ENCODE measurements around the gene STIM1. TPM values are rescaled to one million over a fixed set of nuclear protein-coding genes. Genes with fewer than 3 reads are reported as not detected.

Gene STIM1
- total RNA-seq, 2 experiments from 2014 or later = 98.8 to 101 TPM

- POLR2A ChIA-PET = interaction anchor here (0.9 kb wide), 1 partner anchor 19 kb away, joined by 3 read pairs; no protein-coding TSS in a partner anchor
- DNase-seq = no peak
- no peak for ATAC-seq (ENCODE audit: low read depth)
- peak overlapping the region; percentile 88 for H3K27ac Mint-ChIP-seq
- H3K4me3 Mint-ChIP-seq = peak overlapping the region; percentile 98
- peaks cover 80% of the 10 kb centered on the region for H3K4me1 Mint-ChIP-seq
- H3K9me3 Mint-ChIP-seq = no peaks in the 10 kb centered on the region
- no peaks in the 10 kb centered on the region for H3K27me3 Mint-ChIP-seq
- H3K36me3 Mint-ChIP-seq = peaks cover 54% of the 10 kb centered on the region
Observed at GRCh38 chr11:3834349-3834663, 21.2 kb upstream of the STIM1 start.

- DNase-seq (no peak), ATAC-seq (ENCODE audit: low read depth) (no peak)
- peak overlapping the region; percentile 88 for H3K27ac Mint-ChIP-seq
- no peaks in the 10 kb centered on the region for H3K9me3 Mint-ChIP-seq
- peaks cover 86% of the 10 kb centered on the region for H3K4me1 Mint-ChIP-seq
- H3K4me3 Mint-ChIP-seq = peak overlapping the region; percentile 98
- H3K27me3 Mint-ChIP-seq = no peaks in the 10 kb centered on the region
- peaks cover 60% of the 10 kb centered on the region for H3K36me3 Mint-ChIP-seq
- POLR2A ChIA-PET = interaction anchor here (1.0 to 8.1 kb wide), 3 partner anchors 10 to 37 kb away, joined by 3 to 254 read pairs (median 13); partner anchors contain the start of gene STIM1
Observed at GRCh38 chr11:3834664-3835461, 20.6 kb upstream of the STIM1 start.

- Mint-ChIP-seq H3K36me3 (peaks cover 61% of the 10 kb centered on the region), H3K4me1 (peaks cover 80% of the 10 kb centered on the region), H3K27me3 (no peaks in the 10 kb centered on the region), H3K9me3 (no peaks in the 10 kb centered on the region), H3K4me3 (peak overlapping the region; percentile 98), H3K27ac (peak overlapping the region; percentile 88)
- POLR2A ChIA-PET = interaction anchor here (0.9 to 8.1 kb wide), 6 partner anchors 9 to 38 kb away, joined by 3 to 254 read pairs (median 6); partner anchors contain the start of gene STIM1
- ATAC-seq (ENCODE audit: low read depth) = no peak
- no peak for DNase-seq
Observed at GRCh38 chr11:3835751-3836150, 19.7 kb upstream of the STIM1 start.

GRCh38 chr11:3836903-3837302 lies 18.6 kb upstream of the STIM1 start:
- peaks cover 71% of the 10 kb centered on the region for H3K4me1 Mint-ChIP-seq
- DNase-seq = peak; percentile 66
- peak overlapping the region; percentile 98 for H3K4me3 Mint-ChIP-seq
- peak; percentile 13 for ATAC-seq (ENCODE audit: low read depth)
- peaks cover 50% of the 10 kb centered on the region for H3K36me3 Mint-ChIP-seq
- POLR2A ChIA-PET = interaction anchor here (0.6 to 8.1 kb wide), 12 partner anchors 8 to 259 kb away, joined by 3 to 254 read pairs (median 4); partner anchors contain the start of gene STIM1
- H3K27ac Mint-ChIP-seq = peak overlapping the region; percentile 88
- H3K27me3 Mint-ChIP-seq = no peaks in the 10 kb centered on the region
- no peaks in the 10 kb centered on the region for H3K9me3 Mint-ChIP-seq

- Mint-ChIP-seq H3K27me3 (no peaks in the 10 kb centered on the region), H3K36me3 (peaks cover 50% of the 10 kb centered on the region), H3K4me1 (peaks cover 69% of the 10 kb centered on the region), H3K27ac (peak overlapping the region; percentile 96), H3K4me3 (peak overlapping the region; percentile 98), H3K9me3 (no peaks in the 10 kb centered on the region)
- POLR2A ChIA-PET = interaction anchor here (1.1 to 8.1 kb wide), 4 partner anchors 14 to 109 kb away, joined by 3 to 254 read pairs (median 6); partner anchors contain the start of gene STIM1
- DNase-seq (no peak), ATAC-seq (ENCODE audit: low read depth) (no peak)
Observed at GRCh38 chr11:3837793-3838192, 17.7 kb upstream of the STIM1 start.

GRCh38 chr11:3838504-3838903 lies 17.0 kb upstream of the STIM1 start:
- ATAC-seq (ENCODE audit: low read depth) (no peak), DNase-seq (no peak)
- peaks cover 62% of the 10 kb centered on the region for H3K4me1 Mint-ChIP-seq
- peak overlapping the region; percentile 96 for H3K27ac Mint-ChIP-seq
- H3K36me3 Mint-ChIP-seq = peaks cover 46% of the 10 kb centered on the region
- no peaks in the 10 kb centered on the region for H3K27me3 Mint-ChIP-seq
- no peaks in the 10 kb centered on the region for H3K9me3 Mint-ChIP-seq
- POLR2A ChIA-PET = interaction anchor here (2.0 to 8.1 kb wide), 2 partner anchors 14 to 33 kb away, joined by 5 to 254 read pairs; partner anchors contain the start of gene STIM1
- peak overlapping the region; percentile 98 for H3K4me3 Mint-ChIP-seq

- peak; percentile 63 for DNase-seq
- ATAC-seq (ENCODE audit: low read depth) = no peak
- Mint-ChIP-seq H3K9me3 (no peaks in the 10 kb centered on the region), H3K36me3 (peaks cover 29% of the 10 kb centered on the region), H3K4me3 (peak overlapping the region; percentile 98), H3K4me1 (peaks cover 52% of the 10 kb centered on the region), H3K27me3 (no peaks in the 10 kb centered on the region), H3K27ac (peak overlapping the region; percentile 96)
- POLR2A ChIA-PET = interaction anchor here (0.6 to 8.1 kb wide), 24 partner anchors 8 to 256 kb away, joined by 3 to 254 read pairs (median 5); partner anchors contain the start of genes NUP98, PGAP2 and STIM1
Observed at GRCh38 chr11:3840004-3840869, 15.2 kb upstream of the STIM1 start.

GRCh38 chr11:3840870-3841425 lies 14.5 kb upstream of the STIM1 start, which contains the start of gene RHOG:
Gene RHOG (minus strand): TSS chr11:3840959. CDS start chr11:3828138, 12,821 bp downstream.
- Mint-ChIP-seq H3K27me3 (no peaks in the 10 kb centered on the region), H3K4me3 (peak within 1 kb of the TSS; percentile 98), H3K36me3 (peaks cover 23% of the 10 kb centered on the region), H3K4me1 (peaks cover 45% of the 10 kb centered on the region), H3K9me3 (no peaks in the 10 kb centered on the region), H3K27ac (peak within 1 kb of the TSS; percentile 98)
- ATAC-seq (ENCODE audit: low read depth) = no peak
- peak; percentile 81 for DNase-seq
- POLR2A ChIA-PET = interaction anchor here (0.6 to 8.1 kb wide), 28 partner anchors 9 to 255 kb away, joined by 3 to 254 read pairs (median 4); partner anchors contain the start of genes NUP98, PGAP2 and STIM1

- Mint-ChIP-seq H3K9me3 (no peaks in the 10 kb centered on the region), H3K36me3 (peaks cover 23% of the 10 kb centered on the region), H3K4me3 (peak overlapping the region; percentile 90), H3K27me3 (no peaks in the 10 kb centered on the region), H3K27ac (peak overlapping the region; percentile 98), H3K4me1 (peaks cover 40% of the 10 kb centered on the region)
- POLR2A ChIA-PET = interaction anchor here (0.6 to 8.1 kb wide), 26 partner anchors 10 to 254 kb away, joined by 3 to 254 read pairs (median 4); partner anchors contain the start of genes NUP98 and STIM1
- peak; percentile 90 for DNase-seq
- ATAC-seq (ENCODE audit: low read depth) = peak; percentile 79
Observed at GRCh38 chr11:3841426-3842350, 13.8 kb upstream of the STIM1 start.

- no peak overlapping the region for H3K4me3 Mint-ChIP-seq
Observed at GRCh38 chr11:3843326-3843725, 12.1 kb upstream of the STIM1 start.

GRCh38 chr11:3845246-3845645 lies 10.2 kb upstream of the STIM1 start:
- ATAC-seq (ENCODE audit: low read depth) = no peak
- no peak for DNase-seq
- Mint-ChIP-seq H3K9me3 (no peaks in the 10 kb centered on the region), H3K27ac (no peak overlapping the region), H3K36me3 (no peaks in the 10 kb centered on the region), H3K27me3 (no peaks in the 10 kb centered on the region), H3K4me3 (no peak overlapping the region), H3K4me1 (peaks cover 18% of the 10 kb centered on the region)
- POLR2A ChIA-PET = interaction anchor here (1.0 kb wide), 1 partner anchor 9 kb away, joined by 5 read pairs; no protein-coding TSS in a partner anchor

More at GRCh38 chr11:3843326-3843725, 12.1 kb upstream of the STIM1 start:
- H3K4me1 Mint-ChIP-seq = peaks cover 26% of the 10 kb centered on the region
- POLR2A ChIA-PET = no interaction called here
- DNase-seq (no peak), ATAC-seq (ENCODE audit: low read depth) (no peak)
- H3K9me3 Mint-ChIP-seq = no peaks in the 10 kb centered on the region
- H3K36me3 Mint-ChIP-seq = peaks cover 16% of the 10 kb centered on the region
- H3K27me3 Mint-ChIP-seq = no peaks in the 10 kb centered on the region
- peak overlapping the region; percentile 34 for H3K27ac Mint-ChIP-seq

GRCh38 chr11:3845670-3846069 lies 9.8 kb upstream of the STIM1 start:
- no peaks in the 10 kb centered on the region for H3K9me3 Mint-ChIP-seq
- no peak for ATAC-seq (ENCODE audit: low read depth)
- DNase-seq = no peak
- H3K4me3 Mint-ChIP-seq = no peak overlapping the region
- H3K4me1 Mint-ChIP-seq = peaks cover 18% of the 10 kb centered on the region
- no peak overlapping the region for H3K27ac Mint-ChIP-seq
- H3K27me3 Mint-ChIP-seq = no peaks in the 10 kb centered on the region
- H3K36me3 Mint-ChIP-seq = no peaks in the 10 kb centered on the region
- POLR2A ChIA-PET = interaction anchor here (1.0 kb wide), 2 partner anchors 9 to 227 kb away, joined by 4 to 5 read pairs; no protein-coding TSS in a partner anchor
